AG09319 (cell line): Measurements from ENCODE around the gene C9orf72.
"Not testable (repeated sequence)": the region's sequence is repeated elsewhere in the genome, so short reads cannot be mapped to it uniquely, and the experiment has no call there.

ENCODE experiments used
- DNase-seq: peaks from one replicate; pipeline ENCODE4 v3.0.0-alpha.2; 2010; ENCODE audit warnings: low read depth; ENCODE audit errors: extremely low read depth
- TF ChIP-seq, protein P1 (sequence below): IDR thresholded peaks from 2 replicates; pipeline ENCODE4 v1.5.1; 2011; ENCODE audit warnings: low read depth, mild to moderate bottlenecking, inconsistent platforms, low read length, moderate library complexity

Gene C9orf72, protein sequence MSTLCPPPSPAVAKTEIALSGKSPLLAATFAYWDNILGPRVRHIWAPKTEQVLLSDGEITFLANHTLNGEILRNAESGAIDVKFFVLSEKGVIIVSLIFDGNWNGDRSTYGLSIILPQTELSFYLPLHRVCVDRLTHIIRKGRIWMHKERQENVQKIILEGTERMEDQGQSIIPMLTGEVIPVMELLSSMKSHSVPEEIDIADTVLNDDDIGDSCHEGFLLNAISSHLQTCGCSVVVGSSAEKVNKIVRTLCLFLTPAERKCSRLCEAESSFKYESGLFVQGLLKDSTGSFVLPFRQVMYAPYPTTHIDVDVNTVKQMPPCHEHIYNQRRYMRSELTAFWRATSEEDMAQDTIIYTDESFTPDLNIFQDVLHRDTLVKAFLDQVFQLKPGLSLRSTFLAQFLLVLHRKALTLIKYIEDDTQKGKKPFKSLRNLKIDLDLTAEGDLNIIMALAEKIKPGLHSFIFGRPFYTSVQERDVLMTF

GRCh38 chr9:27572918-27573633, at the start of gene C9orf72:
TSS of gene C9orf72 (minus strand) at chr9:27573481. CDS start at chr9:27567120, 6,361 bp downstream.
- no peak for DNase-seq

DNA sequence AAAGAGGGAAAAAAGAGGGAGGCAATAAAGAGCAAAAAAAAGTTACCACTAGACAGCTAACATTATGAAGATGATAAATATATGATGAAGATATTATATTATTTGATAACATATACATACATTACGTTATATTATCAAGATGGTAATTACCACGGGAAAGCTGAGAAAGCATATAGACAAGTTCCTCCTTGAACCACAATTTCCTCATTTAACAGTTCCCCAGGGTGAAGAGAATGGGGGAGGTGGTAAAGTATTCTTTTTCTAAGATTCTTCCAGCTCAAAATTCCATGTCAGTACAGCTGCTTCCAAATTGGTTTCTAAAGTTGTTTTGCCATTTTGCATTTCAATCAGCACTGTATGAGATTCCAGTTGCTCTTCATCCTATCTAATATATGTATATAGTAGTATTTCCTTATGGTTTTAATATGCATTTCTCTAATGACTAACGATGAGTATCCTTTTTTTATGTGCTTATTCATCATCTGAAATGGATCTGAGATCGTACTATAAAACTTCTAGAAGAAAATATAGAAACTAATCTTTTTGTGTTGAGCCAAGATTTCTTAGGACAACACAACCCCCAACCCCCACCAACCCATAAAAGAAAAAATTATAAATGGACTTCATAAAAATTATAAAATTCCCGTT, 49.5 kb upstream of the C9orf72 start:
- TF ChIP-seq, protein P1, sequence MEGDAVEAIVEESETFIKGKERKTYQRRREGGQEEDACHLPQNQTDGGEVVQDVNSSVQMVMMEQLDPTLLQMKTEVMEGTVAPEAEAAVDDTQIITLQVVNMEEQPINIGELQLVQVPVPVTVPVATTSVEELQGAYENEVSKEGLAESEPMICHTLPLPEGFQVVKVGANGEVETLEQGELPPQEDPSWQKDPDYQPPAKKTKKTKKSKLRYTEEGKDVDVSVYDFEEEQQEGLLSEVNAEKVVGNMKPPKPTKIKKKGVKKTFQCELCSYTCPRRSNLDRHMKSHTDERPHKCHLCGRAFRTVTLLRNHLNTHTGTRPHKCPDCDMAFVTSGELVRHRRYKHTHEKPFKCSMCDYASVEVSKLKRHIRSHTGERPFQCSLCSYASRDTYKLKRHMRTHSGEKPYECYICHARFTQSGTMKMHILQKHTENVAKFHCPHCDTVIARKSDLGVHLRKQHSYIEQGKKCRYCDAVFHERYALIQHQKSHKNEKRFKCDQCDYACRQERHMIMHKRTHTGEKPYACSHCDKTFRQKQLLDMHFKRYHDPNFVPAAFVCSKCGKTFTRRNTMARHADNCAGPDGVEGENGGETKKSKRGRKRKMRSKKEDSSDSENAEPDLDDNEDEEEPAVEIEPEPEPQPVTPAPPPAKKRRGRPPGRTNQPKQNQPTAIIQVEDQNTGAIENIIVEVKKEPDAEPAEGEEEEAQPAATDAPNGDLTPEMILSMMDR = no peak
- no peak for DNase-seq

More at GRCh38 chr9:27572918-27573633, at the start of gene C9orf72:
- TF ChIP-seq, protein P1 = no peak

GRCh38 chr9:27619743-27620142, 46.5 kb upstream of the C9orf72 start:
- TF ChIP-seq, protein P1 = no peak
- DNase-seq = no peak

GRCh38 chr9:27618066-27618465, 44.8 kb upstream of the C9orf72 start:
- DNase-seq = no peak

DNA sequence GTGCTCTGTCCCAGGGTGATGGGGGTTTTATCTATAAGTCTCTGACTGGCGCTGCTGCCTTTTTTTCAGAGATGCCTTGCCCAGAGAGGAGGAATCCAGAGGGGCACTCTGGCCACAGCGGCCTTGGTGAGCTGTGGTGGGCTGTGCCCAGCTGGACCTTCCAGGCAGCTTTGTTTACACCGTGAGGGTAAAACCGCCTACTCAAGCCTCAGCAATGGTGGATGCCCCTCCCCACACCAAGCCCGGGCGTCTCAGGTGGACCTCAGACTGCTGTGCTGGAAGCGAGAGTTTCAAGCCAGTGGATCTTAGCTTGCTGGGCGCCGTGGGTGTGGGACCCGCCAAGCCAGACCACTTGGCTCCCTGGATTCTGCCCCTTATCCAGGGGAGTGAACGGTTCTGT, 41.3 kb upstream of the C9orf72 start:
- no peak for DNase-seq
- TF ChIP-seq, protein P1 = no peak

More at GRCh38 chr9:27618066-27618465, 44.8 kb upstream of the C9orf72 start:
- TF ChIP-seq, protein P1 = no peak

GRCh38 chr9:27612036-27612435, 38.8 kb upstream of the C9orf72 start:
- not testable (repeated sequence) for DNase-seq

DNA sequence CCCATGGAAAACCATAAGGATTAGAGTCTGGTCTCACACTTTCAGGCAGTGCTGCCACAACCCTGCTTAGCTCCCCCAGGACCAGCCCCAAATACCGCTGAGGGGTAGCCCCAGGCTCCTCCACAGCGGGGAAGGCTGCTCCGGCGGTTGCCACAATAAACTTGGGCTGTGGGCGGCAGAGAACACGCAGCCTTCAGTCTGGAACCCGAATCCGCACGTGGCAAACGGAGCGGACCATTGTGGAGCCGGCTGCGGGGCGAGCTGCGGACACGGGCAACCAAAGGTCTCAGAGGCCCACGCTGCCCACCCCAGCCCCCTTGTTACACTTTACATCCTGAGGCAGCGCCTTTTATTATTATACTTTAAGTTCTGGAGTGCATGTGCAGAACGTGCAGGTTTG, 37.3 kb upstream of the C9orf72 start:
- TF ChIP-seq, protein P1 = no peak
- no peak for DNase-seq
